ENCODE measurements around the gene HOXA2.

HOXA2 gene

DNA sequence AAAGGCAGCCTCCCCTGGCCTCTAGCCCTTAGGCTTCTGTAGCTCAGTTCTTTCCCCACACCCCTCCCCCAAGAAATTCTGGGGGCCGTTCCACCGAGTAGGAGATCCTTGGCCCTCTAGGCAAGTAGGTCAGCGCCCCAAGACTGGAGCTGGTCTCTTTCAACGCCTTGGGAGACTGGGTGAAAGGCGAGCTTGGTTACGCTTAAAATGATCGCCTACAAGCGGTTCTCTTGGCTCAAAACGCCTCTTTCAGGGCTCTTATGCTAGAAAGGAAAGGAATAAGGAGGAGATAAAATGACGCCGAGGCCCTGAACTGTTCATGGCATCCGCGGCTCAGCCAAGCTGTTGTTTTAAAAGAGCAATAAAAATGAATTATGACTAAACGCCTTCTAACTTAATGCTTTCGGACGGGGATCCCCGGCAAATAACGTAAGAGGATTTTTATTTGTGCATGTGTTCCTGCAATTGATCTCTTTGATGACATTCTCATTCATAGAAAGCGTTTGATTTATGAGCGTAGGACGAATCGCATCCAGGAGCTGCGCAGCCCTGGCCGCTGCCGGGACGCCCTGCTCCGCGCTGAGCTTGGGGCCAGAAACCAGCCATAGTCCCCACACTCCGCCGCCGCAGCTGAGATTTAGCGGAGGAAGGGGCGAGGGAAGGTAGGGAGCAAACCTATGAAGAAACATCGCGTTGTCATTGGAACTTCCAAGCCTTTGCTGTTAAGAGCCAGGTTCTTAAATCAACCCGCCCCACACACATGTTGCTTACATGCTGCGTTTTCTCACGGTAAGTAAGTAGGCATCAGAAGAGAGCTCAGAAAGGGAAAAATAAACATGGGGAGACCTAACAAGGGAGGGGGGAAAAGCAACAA lies 3.7 kb downstream of the HOXA2 start:
- peak; percentile 16 for DNase-seq (ENCODE audit: low read depth, low spot score)

DNA sequence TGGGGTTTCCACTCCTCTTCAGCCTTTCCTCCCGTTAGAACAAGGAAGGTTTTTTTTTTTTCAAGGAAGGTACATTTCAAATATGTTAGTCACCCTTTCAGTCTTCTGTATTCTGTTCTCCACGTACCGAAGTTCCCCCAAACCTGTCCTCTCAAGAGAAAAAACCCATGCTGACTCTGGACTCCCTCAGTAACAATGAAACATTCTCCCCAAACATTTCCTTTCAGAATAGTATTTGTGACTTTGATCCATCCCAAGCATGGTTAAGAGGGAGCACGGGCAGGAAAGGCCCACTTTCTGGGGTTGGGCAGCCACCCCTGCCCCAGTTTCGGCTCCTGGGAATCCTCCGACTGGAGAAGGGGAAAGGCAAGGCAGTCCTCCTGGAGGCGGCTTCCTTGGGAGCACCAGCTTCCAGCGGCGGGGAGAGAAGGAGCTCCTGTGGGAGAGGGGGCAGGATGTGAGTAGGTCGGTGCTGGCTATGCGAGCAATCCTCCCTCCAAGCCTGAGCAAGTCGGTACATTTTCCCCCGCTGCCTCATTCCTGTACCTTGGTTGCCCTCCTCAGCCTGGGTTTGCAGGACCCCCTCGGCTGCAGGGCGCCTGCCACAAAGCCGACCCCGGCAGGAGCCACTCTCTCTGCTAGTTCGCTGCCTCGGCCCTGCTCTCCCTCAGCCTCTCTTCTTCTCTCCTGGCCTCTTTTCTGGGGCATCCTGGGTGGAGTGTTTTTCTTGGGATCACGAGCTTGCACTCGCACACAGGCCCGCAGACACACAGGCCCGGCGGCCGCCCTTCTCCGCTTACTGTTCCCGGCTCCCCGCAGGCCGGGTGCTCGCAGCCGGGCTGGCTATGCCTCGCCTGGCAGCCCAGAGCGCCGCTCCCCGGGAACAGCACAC lies 4.6 kb downstream of the HOXA2 start:
- DNase-seq (ENCODE audit: low read depth, low spot score): peak; percentile 13

- DNase-seq (ENCODE audit: low read depth, low spot score): peak; percentile 7
Measured at GRCh38 chr7:27096768-27097514, 5.5 kb downstream of the HOXA2 start.

- peak; percentile 60 for DNase-seq (ENCODE audit: low read depth, low spot score)
Measured at GRCh38 chr7:27095897-27096767, 6.4 kb downstream of the HOXA2 start, which contains the start of gene HOXA1. Gene HOXA1, minus strand, starts transcription at chr7:27096000. Its CDS starts 88 bp downstream, at chr7:27095912.

DNA sequence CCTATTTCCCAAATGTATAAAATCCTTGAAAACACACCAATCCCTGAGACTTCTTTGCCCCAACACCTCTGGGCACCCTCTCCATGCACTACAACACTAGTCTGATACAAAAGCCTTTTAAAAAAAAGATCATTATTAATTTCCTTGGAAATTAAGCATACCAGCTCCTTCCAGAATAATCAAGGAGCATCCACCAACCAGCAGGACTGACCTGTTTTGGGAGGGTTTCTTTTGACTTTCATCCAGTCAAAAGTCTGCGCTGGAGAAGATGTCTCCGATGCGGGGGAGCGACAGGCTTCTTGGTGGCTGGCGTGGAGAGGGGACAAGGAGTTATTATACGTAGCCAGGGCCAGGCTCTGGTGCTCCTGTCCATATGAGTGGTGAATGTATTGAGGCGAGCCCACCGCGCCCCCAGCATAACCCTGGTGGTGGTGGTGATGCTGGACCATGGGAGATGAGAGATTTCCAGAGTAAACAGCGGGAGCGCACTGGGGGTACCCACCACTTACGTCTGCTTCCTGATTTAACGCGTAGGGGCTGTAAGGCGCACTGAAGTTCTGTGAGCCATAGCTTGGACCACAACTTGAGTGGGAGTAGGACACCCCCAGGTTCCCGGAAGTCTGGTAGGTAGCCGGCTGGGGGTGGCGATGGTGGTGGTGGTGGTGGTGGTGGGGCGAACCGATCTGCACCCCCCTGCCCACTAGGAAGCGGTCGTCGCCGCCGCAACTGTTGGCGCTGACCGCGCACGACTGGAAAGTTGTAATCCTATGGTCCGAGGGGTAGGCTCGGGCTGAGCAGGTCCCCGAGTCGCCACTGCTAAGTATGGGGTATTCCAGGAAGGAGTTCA lies 7.2 kb downstream of the HOXA2 start:
- DNase-seq (ENCODE audit: low read depth, low spot score): no peak

DNA sequence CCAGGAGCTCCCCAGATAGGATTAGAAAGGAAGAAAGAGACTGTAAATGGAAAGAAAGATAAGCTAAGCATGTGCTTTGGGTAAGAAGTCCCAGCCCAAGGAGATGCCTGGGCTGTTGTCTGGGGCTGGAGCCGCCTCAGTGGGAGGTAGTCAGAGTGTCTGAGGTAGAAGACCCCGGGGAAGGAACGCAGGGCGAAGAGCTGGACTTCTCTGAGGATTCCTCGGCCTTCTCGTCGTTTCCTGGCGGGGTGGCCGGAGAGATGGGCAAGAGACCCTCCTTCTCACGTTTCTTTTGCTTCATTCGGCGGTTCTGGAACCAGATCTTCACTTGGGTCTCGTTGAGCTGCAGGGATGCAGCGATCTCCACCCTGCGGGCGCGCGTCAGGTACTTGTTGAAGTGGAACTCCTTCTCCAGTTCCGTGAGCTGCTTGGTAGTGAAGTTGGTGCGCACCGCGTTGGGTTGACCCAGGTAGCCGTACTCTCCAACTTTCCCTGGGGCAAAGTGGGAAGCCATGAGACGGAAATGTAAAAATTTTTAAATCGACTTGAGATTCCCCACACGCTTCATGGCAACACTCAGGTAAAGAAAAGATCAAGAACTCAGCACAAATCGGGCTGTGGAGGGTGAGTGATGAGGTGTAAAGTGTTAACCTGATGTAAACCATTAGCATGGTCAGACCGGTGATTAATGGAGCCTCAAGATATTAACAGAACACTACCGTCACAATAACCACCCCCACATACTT lies 8.0 kb downstream of the HOXA2 start:
- no peak for DNase-seq (ENCODE audit: low read depth, low spot score)

GRCh38 chr7:27093184-27093895 lies 9.1 kb downstream of the HOXA2 start:
- no peak for DNase-seq (ENCODE audit: low read depth, low spot score)

- DNase-seq (ENCODE audit: low read depth, low spot score): no peak
Measured at GRCh38 chr7:27092819-27093110, 9.7 kb downstream of the HOXA2 start.

DNA sequence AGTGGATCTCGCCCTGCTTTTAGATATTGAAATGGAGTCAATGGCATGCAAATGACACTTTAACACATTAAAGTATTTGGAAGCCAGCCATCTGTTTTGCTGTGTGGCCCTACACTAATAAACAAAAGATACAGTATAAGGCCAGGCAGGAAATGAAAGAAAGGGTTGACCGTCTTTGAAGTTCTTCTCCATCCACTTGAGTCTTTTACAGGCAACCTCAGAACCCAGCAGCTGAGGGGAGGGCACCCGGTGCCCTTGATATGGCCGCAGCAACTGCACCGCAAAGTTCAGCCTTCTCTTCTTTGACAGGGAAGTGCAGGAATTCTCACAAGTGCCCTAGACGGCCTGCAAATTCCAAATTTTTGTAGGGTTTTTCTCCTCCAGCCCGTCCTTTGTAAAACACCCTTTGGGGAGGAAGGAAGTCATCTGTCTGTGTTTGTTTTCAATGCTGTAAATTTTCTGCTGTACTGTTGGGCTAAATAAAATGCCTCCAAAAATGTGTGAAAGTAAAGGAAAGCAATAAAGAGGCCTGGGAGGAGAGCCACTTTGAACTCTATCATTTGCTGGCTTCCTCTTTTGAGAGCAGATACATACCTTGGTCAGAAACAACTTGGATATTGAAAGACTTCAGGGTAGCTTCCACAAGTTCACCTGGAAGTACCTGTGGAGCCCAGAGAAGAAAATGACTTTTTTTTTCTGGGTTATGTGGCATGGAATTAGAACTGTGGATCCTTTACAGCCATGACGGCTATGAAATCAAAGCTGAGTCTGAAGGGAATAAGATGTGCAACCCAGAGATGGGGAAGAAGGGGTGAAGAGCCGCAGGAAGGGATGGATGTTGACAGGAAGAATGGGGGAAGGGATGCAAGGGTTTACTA lies 10.3 kb downstream of the HOXA2 start:
- no peak for DNase-seq (ENCODE audit: low read depth, low spot score)

DNA sequence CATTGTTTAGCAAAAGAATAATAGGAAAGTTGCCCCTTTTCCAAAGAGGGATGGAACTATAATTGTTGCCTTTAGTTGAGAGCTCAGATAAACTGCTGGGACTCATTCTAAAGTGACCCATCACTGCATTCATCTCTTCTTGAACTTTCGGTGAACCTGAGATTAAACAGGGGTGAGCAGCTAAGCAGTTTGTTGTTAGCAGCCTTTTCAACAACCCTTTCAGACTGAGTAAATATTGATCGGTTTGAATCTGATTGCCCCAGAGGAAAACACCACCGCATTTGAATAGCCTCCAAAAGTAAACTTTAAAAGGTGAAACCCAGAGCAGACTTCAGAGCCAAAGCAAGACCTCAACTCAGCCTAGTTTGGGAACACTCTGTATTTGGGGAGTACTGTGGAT lies 11.4 kb downstream of the HOXA2 start:
- no peak for DNase-seq (ENCODE audit: low read depth, low spot score)

- DNase-seq (ENCODE audit: low read depth, low spot score): no peak
Measured at GRCh38 chr7:27088002-27088922, 14.2 kb downstream of the HOXA2 start.

GRCh38 chr7:27083646-27084045 lies 18.8 kb downstream of the HOXA2 start:
- no peak for DNase-seq (ENCODE audit: low read depth, low spot score)

DNA sequence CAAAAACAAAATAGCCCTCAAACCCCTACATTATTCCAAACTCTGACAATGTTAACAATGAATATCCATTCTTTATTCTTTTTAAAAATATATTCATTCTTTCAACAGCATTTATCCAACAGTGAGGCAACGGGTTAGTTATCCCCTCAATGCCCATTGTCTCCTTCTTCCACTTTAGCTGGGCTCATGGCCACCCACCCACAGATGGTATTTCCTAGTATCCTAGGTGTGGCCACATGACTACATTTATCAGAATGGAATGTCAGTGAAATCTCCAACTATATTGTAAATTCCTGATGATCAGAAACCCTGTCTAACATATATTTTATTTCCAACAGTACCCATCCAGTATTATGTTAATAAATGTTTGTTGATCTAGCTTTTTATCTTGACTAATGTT lies 20.3 kb downstream of the HOXA2 start:
- DNase-seq (ENCODE audit: low read depth, low spot score): no peak

GRCh38 chr7:27080844-27081436 lies 21.5 kb downstream of the HOXA2 start:
- DNase-seq (ENCODE audit: low read depth, low spot score): no peak

- no peak for DNase-seq (ENCODE audit: low read depth, low spot score)
Measured at GRCh38 chr7:27079234-27079975, 23.1 kb downstream of the HOXA2 start.

All from astrocyte of the hippocampus (primary cell).